ENCODE measurements around the gene CLNS1A.

DNA sequence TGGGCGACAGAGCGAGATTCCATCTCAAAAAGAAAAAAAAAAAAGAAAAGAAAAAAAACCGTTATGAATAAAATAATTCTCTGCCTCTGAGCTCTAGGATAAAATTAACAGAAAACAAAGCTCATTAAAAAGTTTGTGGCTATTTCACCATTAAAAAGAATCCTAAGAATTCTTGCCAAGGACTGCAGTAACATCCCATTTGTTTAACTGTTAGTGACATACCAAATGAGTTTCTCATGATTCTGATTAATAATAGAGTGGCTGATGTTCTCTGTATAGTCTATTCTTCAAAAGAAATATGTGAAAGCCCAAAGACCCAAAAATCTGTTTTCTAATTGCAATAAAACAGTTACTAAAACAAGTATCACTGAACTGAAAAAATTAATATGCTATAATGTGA lies 19.7 kb downstream of the CLNS1A start:
- TF ChIP-seq, protein P1, sequence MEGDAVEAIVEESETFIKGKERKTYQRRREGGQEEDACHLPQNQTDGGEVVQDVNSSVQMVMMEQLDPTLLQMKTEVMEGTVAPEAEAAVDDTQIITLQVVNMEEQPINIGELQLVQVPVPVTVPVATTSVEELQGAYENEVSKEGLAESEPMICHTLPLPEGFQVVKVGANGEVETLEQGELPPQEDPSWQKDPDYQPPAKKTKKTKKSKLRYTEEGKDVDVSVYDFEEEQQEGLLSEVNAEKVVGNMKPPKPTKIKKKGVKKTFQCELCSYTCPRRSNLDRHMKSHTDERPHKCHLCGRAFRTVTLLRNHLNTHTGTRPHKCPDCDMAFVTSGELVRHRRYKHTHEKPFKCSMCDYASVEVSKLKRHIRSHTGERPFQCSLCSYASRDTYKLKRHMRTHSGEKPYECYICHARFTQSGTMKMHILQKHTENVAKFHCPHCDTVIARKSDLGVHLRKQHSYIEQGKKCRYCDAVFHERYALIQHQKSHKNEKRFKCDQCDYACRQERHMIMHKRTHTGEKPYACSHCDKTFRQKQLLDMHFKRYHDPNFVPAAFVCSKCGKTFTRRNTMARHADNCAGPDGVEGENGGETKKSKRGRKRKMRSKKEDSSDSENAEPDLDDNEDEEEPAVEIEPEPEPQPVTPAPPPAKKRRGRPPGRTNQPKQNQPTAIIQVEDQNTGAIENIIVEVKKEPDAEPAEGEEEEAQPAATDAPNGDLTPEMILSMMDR (IDR thresholded peaks at IDR 0.05): no peak
- no peak for TF ChIP-seq POLR2A (IDR thresholded peaks at IDR 0.05)
